IgD-negative memory B cell (primary cell): ENCODE results near the gene C16orf86. TPM values are rescaled to one million over a fixed set of nuclear protein-coding genes. Genes with fewer than 3 reads are reported as not detected.

ENCODE experiments used
- H3K27ac Mint-ChIP-seq, 3 donors: one replicate each; pipeline ENCODE4 v1.8.0; 2020 to 2022; ENCODE audit warnings: mild to moderate bottlenecking in 3 of 3, mixed read lengths in 3 of 3, moderate library complexity in 1 of 3
- H3K27me3 Mint-ChIP-seq: one replicate; pipeline ENCODE4 v1.8.0; 2021; ENCODE audit warnings: mixed read lengths
- H3K36me3 Mint-ChIP-seq: one replicate; pipeline ENCODE4 v1.8.0; 2020; ENCODE audit warnings: mild to moderate bottlenecking, mixed read lengths
- H3K4me1 Mint-ChIP-seq, 3 donors: one replicate each; pipeline ENCODE4 v1.8.0; 2020 to 2022; ENCODE audit warnings: mixed read lengths in 3 of 3, mild to moderate bottlenecking in 1 of 3
- H3K4me3 Mint-ChIP-seq, 4 donors: one replicate each; pipeline ENCODE4 v1.8.0; 2020 to 2022; ENCODE audit warnings: mild to moderate bottlenecking in 4 of 4, mixed read lengths in 4 of 4, moderate library complexity in 3 of 4
- H3K9me3 Mint-ChIP-seq, 3 donors: one replicate each; pipeline ENCODE4 v1.8.0; 2020 to 2021; ENCODE audit warnings: mixed read lengths in 3 of 3, mild to moderate bottlenecking in 1 of 3
- polyA plus RNA-seq: library from polyadenylated mRNA; unstranded; fragments of 300-500 nt; fragmentation: Illumina TruSeq; gene quantifications from one replicate; pipeline ENCODE4 v1.2.3, GENCODE V29; 2021

Gene C16orf86
- polyA plus RNA-seq, 1 donor from 2014 or later: 8.2 TPM

- H3K4me3 Mint-ChIP-seq: no peak overlapping the region
- H3K9me3 Mint-ChIP-seq: no peaks in the 10 kb centered on the region
- peaks cover 3% of the 10 kb centered on the region for H3K36me3 Mint-ChIP-seq
- H3K4me1 Mint-ChIP-seq: peaks cover 6 to 21% (median 15%) of the 10 kb centered on the region in 3 donors
- no peaks in the 10 kb centered on the region for H3K27me3 Mint-ChIP-seq
- H3K27ac Mint-ChIP-seq: no peak overlapping the region
Observed at GRCh38 chr16:67709050-67709449, 42.4 kb downstream of the C16orf86 start.

- H3K27me3 Mint-ChIP-seq: no peaks in the 10 kb centered on the region
- peaks cover 3% of the 10 kb centered on the region for H3K36me3 Mint-ChIP-seq
- H3K9me3 Mint-ChIP-seq: no peaks in the 10 kb centered on the region
- peaks cover 8 to 23% (median 15%) of the 10 kb centered on the region in 3 donors for H3K4me1 Mint-ChIP-seq
- H3K4me3 Mint-ChIP-seq: no peak overlapping the region
- no peak overlapping the region for H3K27ac Mint-ChIP-seq
Observed at GRCh38 chr16:67710607-67711006, 44.0 kb downstream of the C16orf86 start.

GRCh38 chr16:67713647-67714273 is 47.1 kb downstream of the C16orf86 start:
- no peaks in the 10 kb centered on the region for H3K9me3 Mint-ChIP-seq
- no peak overlapping the region for H3K27ac Mint-ChIP-seq
- H3K4me3 Mint-ChIP-seq: peak overlapping the region in 1 of 4 donors; percentile 48
- peaks cover 3% of the 10 kb centered on the region for H3K36me3 Mint-ChIP-seq
- H3K27me3 Mint-ChIP-seq: no peaks in the 10 kb centered on the region
- H3K4me1 Mint-ChIP-seq: peaks cover 21 to 35% (median 25%) of the 10 kb centered on the region in 3 donors

- peaks cover 21 to 35% (median 32%) of the 10 kb centered on the region in 3 donors for H3K4me1 Mint-ChIP-seq
- no peak overlapping the region for H3K27ac Mint-ChIP-seq
- H3K4me3 Mint-ChIP-seq: peak overlapping the region in 1 of 4 donors; percentile 24
- H3K27me3 Mint-ChIP-seq: no peaks in the 10 kb centered on the region
- H3K9me3 Mint-ChIP-seq: no peaks in the 10 kb centered on the region
- H3K36me3 Mint-ChIP-seq: peaks cover 3% of the 10 kb centered on the region
Observed at GRCh38 chr16:67714522-67714921, 47.9 kb downstream of the C16orf86 start.

GRCh38 chr16:67716097-67716496 is 49.5 kb downstream of the C16orf86 start:
- Mint-ChIP-seq H3K27ac (no peak overlapping the region), H3K27me3 (no peaks in the 10 kb centered on the region), H3K4me1 (peaks cover 29 to 39% (median 33%) of the 10 kb centered on the region in 3 donors), H3K36me3 (peaks cover 3% of the 10 kb centered on the region), H3K4me3 (peak overlapping the region in 1 of 4 donors; percentile 92), H3K9me3 (no peaks in the 10 kb centered on the region)

Other genes with a start within 250 kb of the C16orf86 start
- not detected for gene HSD11B2, start 235.7 kb upstream of the C16orf86 start, polyA plus RNA-seq
- 160 TPM for gene ATP6V0D1, start 185.7 kb upstream of the C16orf86 start, polyA plus RNA-seq
- gene AGRP, start 183.3 kb upstream of the C16orf86 start, polyA plus RNA-seq: not detected
- gene RIPOR1, start 138.0 kb upstream of the C16orf86 start, polyA plus RNA-seq: 43.8 TPM
- 70.9 TPM for gene CTCF, start 104.3 kb upstream of the C16orf86 start, polyA plus RNA-seq
- 14.5 TPM for gene CARMIL2, start 21.7 kb upstream of the C16orf86 start, polyA plus RNA-seq
- 48.6 TPM for gene ACD, start 6.6 kb upstream of the C16orf86 start, polyA plus RNA-seq
- gene PARD6A, start 5.9 kb upstream of the C16orf86 start, polyA plus RNA-seq: 18.5 TPM
- 1.8 TPM for gene ENKD1, start 64 bp upstream of the C16orf86 start, polyA plus RNA-seq
- 13.4 TPM for gene GFOD2, start 52.5 kb downstream of the C16orf86 start, polyA plus RNA-seq
- 10.9 TPM for gene RANBP10, start 139.7 kb downstream of the C16orf86 start, polyA plus RNA-seq
- not detected for gene TSNAXIP1, start 140.1 kb downstream of the C16orf86 start, polyA plus RNA-seq
- gene THAP11, start 175.5 kb downstream of the C16orf86 start, polyA plus RNA-seq: 101 TPM
- gene NUTF2, start 180.1 kb downstream of the C16orf86 start, polyA plus RNA-seq: 111 TPM
- 13.4 TPM for gene CENPT, start 180.9 kb downstream of the C16orf86 start, polyA plus RNA-seq
- gene EDC4, start 206.2 kb downstream of the C16orf86 start, polyA plus RNA-seq: 18.6 TPM
- gene NRN1L, start 218.1 kb downstream of the C16orf86 start, polyA plus RNA-seq: 0.95 TPM
- gene PSKH1, start 226.4 kb downstream of the C16orf86 start, polyA plus RNA-seq: 22.4 TPM